AG04449 (cell line): ENCODE measurements around the gene NDUFB7.

Experiments used
- CTCF ChIA-PET: fragments of 350-600 bp; formaldehyde crosslinking; extraction: SDS; loops from one replicate; lab custom pipeline; 2021; ENCODE audit warnings: antibody characterized with exemption; lab: Yijun Ruan, JAX
- POLR2A ChIA-PET: fragments of 400-600, 350-600 bp; formaldehyde crosslinking; extraction: SDS; loops from one replicate; lab custom pipeline; 2020; ENCODE audit warnings: antibody characterized with exemption, inconsistent platforms; lab: Yijun Ruan, JAX
- DNase-seq: peaks from one replicate; pipeline ENCODE4 v3.0.0-alpha.2; 2010; ENCODE audit warnings: low read depth, low spot score
- H3K4me3 ChIP-seq: 2 replicates; pipeline ENCODE4 v1.5.1; 2011; ENCODE audit warnings: low read depth, mild to moderate bottlenecking, control low read depth, low read length
- CTCF ChIP-seq: IDR thresholded peaks from one replicate; pipeline ENCODE4 v1.5.1; 2011; ENCODE audit warnings: mild to moderate bottlenecking, moderate library complexity, low read length, control low read depth, inconsistent platforms; ENCODE audit not compliant: insufficient read depth; ENCODE audit errors: missing control alignments

The NDUFB7 gene

GRCh38 chr19:14582894-14583340, 11.1 kb upstream of the NDUFB7 start, which contains the start of gene CLEC17A:
TSS of gene CLEC17A (plus strand) at chr19:14583084. CDS start at chr19:14583161, 77 bp downstream.
- H3K4me3 ChIP-seq: no peak within 1 kb of the TSS
- CTCF ChIA-PET: interaction anchor here (2.7 kb wide), 1 partner anchor 10 kb away, joined by 15 read pairs; the partner anchor contains the start of gene NDUFB7
- DNase-seq: no peak
- POLR2A ChIA-PET: no interaction called here
- no peak for TF ChIP-seq CTCF

GRCh38 chr19:14580623-14581237, 8.9 kb upstream of the NDUFB7 start:
- ChIA-PET CTCF (interaction anchor here (1.7 to 2.7 kb wide), 2 partner anchors 8 to 105 kb away, joined by 4 to 15 read pairs; partner anchors contain the start of gene NDUFB7), POLR2A (no interaction called here)
- H3K4me3 ChIP-seq: no peak overlapping the region
- DNase-seq: no peak
- TF ChIP-seq CTCF: no peak

GRCh38 chr19:14577885-14578427, 6.1 kb upstream of the NDUFB7 start:
- POLR2A ChIA-PET: no interaction called here
- DNase-seq: no peak
- TF ChIP-seq CTCF: no peak
- H3K4me3 ChIP-seq: no peak overlapping the region
- CTCF ChIA-PET: interaction anchor here (10.6 kb wide), 1 partner anchor 110 kb away, joined by 247 read pairs; the partner anchor contains the start of gene ZNF333

GRCh38 chr19:14577264-14577663, 5.4 kb upstream of the NDUFB7 start:
- POLR2A ChIA-PET: no interaction called here
- no peak for TF ChIP-seq CTCF
- CTCF ChIA-PET: interaction anchor here (10.6 kb wide), 1 partner anchor 111 kb away, joined by 247 read pairs; the partner anchor contains the start of gene ZNF333
- no peak for DNase-seq
- no peak overlapping the region for H3K4me3 ChIP-seq

- no peak for TF ChIP-seq CTCF
- no peak overlapping the region for H3K4me3 ChIP-seq
- CTCF ChIA-PET: interaction anchor here (10.6 kb wide), 1 partner anchor 112 kb away, joined by 247 read pairs; the partner anchor contains the start of gene ZNF333
- no peak for DNase-seq
- POLR2A ChIA-PET: no interaction called here
Observed at GRCh38 chr19:14576363-14576762, 4.5 kb upstream of the NDUFB7 start.

GRCh38 chr19:14575428-14575980, 3.6 kb upstream of the NDUFB7 start:
- POLR2A ChIA-PET: no interaction called here
- H3K4me3 ChIP-seq: no peak overlapping the region
- TF ChIP-seq CTCF: no peak
- DNase-seq: no peak
- CTCF ChIA-PET: interaction anchor here (4.0 to 10.6 kb wide), 2 partner anchors 113 to 314 kb away, joined by 52 to 247 read pairs; partner anchors contain the start of gene ZNF333
